Astrocyte of the hippocampus (primary cell): ENCODE data around the gene RAD50.

Experiments
- DNase-seq: peaks from one replicate; pipeline ENCODE4 v3.0.0; 2011; ENCODE audit warnings: low read depth, low spot score

RAD50 gene

DNA sequence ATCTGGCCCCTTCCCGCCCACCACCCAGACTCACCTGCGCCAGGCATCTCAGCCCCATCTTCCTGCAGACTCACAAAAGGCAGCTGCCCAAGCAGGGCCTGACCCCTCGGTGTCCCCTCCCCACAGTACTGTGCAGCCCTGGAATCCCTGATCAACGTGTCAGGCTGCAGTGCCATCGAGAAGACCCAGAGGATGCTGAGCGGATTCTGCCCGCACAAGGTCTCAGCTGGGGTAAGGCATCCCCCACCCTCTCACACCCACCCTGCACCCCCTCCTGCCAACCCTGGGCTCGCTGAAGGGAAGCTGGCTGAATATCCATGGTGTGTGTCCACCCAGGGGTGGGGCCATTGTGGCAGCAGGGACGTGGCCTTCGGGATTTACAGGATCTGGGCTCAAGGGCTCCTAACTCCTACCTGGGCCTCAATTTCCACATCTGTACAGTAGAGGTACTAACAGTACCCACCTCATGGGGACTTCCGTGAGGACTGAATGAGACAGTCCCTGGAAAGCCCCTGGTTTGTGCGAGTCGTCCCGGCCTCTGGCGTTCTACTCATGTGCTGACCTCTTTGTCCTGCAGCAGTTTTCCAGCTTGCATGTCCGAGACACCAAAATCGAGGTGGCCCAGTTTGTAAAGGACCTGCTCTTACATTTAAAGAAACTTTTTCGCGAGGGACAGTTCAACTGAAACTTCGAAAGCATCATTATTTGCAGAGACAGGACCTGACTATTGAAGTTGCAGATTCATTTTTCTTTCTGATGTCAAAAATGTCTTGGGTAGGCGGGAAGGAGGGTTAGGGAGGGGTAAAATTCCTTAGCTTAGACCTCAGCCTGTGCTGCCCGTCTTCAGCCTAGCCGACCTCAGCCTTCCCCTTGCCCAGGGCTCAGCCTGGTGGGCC lies 103.1 kb downstream of the RAD50 start:
- no peak for DNase-seq

DNA sequence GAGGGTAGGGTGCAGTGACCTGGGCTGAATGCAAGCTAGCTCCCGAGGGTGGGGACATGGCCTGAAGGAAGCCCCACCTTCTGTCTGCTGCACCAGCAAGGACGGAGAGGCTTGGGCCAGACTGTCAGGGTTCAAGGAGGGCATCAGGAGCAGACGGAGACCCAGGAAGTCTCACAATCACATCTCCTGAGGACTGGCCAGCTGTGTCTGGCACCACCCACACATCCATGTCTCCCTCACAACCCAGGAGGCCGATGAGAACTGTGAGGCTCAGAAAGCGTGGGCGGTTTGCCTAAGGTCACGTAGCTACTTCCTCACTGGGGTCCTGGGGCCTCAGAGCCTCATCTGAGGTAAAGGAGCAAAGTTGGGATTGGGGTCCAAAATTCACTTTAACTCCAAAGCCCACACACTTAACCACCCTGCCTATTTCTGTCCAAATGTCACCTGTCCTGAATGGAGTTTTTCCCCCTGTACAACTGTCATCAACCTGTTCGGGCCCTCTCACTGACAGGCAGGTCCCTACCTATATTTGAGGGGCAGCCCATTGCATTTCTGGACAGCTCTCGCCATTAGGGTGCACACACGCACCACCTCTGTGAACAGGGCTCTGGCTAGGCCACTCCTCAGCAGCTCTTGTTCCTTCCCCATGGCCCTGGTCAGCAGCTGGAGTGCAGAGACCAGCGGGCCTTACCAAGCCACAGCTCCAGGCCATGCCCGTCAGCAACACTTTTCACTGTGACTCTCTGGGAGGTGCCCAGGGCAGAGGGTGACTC lies 104.6 kb downstream of the RAD50 start:
- no peak for DNase-seq

DNA sequence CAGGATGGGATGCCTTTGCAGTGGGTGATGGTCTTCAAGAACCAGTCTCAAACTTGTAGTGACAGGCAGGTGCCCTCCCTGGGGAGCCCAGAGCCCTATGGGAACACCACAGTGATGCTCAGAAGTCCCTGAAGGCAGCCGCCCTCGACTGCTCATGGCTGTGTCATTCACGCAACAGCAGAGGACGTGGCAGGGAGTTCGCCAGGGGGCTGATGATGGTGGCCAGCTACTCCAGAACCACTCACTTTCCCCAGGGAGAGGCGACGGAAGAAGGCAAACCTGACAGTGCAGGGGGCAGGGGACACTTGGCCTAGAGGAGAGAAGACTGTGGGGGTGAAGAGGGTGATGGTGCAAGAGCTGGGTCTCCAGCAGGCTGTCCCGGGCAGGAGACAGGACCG lies 105.2 kb downstream of the RAD50 start:
- DNase-seq, result no peak

DNA sequence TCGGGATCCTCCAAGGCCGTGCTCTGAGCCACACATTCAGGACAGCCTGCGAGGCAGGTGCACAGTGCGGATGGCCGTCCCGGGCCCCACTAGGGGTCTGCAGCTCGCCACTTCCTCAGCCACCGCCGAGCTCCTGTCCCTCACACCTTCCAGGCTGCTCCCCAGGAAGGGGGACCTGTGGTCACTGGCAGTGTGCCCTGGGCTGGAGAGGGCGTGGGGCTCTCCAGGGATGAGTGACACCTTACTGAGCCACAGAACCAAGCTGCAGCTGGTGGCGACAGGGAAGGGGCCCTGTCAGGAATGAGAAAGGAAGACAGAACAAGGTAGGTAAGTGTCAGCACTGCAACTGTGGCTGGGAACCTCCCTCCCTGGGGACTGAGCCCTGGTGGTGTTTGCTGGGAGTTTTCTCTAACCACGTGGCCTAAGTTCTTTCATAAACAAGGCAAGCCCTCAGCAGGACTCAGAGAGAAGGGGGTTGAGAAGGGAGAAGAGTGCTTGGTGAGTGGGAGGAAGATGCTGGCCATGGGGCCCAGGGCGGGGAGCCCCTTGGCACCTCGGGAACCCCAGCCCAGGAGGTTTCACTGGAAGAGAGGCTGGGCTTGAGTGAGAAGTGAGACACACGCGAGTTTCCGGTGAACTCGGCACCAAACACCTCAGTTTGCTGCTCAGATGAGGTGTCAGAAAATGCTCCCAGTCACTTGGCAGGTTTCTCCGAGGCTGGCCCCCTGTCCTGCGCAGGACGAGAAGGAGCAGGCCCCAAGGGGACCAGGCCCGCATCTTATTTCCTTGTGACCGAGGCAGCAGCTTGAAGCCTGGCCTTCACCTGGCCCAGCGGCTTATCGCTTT lies 106.4 kb downstream of the RAD50 start:
- no peak for DNase-seq

DNA sequence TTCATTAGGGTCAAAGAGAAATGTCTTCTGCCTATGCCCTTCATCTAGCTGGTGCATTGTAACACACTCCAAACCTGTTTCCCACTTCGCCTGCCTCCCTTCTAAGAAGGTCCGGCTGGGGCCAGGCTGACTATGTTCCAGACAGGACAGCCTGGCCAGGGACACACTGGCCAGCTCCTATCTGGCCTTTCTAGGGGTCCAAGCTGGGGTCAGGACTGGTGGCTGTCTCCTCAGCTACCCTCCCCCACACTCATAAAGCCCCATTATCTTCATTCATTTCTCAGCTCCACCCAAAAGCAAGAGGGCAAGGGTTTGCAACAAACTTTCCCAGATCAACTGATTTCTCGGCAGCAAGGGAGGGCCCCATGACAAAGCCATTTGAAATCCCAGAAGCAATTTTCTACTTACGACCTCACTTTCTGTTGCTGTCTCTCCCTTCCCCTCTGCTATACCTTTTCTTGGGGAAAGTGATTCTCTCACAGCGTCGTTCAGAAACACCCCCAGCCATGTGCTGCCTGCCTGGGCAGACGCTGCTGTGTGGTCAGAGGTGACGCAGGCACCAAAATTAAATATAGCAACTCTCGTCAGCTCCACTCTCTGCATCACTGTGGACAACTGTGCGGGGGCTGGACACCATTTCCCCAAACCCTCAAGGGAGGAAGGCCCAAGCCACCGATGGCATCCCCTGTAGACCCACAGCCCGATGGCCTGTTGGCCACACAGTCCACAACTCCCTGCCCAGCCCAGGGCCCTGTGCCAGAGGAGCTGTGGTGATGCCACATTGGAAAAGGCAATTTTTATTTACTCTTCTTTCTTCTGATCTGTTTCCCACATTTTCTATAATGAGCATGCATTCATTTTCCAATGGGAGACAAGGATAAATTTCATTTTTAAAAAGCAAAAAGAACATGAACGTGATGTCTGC lies 107.3 kb downstream of the RAD50 start:
- DNase-seq, result no peak

DNA sequence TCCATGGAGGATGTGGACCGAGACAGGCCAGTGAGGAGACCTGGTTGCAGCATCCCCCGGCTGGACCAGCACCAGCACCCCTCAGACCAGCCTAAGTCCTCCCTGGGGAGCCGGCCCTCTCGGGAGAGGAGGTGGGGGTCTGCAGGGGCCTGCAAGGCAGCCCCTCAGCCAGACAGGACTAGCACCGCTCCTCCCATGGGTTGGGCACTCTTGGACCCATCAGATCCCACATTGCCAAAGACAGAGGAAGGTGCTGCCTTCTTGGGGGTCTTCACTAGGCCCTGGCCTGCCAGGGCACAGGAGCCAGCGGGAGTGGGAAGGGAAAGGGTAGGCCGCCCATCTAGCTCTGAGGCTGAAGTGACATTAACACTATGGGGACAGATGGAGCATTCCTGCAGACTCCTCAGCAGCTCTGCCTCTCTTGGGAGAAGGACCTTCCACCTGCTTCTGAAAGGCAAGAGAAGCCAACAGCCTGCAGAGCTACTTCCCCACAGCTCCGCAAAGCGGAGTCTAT lies 108.0 kb downstream of the RAD50 start:
- no peak for DNase-seq

DNA sequence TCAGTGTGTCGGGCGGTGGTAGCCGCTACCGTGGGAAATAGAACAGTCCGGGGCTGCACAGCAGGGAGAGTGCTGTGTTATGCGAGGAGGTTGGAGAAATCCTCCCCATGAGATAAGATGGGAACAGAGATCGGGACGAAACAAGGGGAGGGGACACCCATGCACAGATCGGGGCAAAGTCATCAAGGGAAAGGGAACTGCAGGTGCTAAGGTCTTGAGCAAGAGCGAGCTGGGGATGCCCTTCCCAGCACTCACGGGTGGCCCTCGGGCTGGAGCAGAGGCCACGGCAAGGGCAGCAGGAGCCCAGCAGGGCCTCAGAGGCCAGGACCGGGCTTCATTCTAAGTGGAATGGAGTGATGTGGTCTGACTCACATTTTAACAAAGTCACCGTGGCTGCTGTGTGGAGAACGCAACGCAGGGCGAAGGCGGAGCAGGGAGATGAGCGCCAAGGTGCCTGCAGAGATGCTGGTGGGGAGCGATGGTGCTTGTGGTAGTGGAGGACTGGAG lies 108.8 kb downstream of the RAD50 start:
- DNase-seq, result no peak

DNA sequence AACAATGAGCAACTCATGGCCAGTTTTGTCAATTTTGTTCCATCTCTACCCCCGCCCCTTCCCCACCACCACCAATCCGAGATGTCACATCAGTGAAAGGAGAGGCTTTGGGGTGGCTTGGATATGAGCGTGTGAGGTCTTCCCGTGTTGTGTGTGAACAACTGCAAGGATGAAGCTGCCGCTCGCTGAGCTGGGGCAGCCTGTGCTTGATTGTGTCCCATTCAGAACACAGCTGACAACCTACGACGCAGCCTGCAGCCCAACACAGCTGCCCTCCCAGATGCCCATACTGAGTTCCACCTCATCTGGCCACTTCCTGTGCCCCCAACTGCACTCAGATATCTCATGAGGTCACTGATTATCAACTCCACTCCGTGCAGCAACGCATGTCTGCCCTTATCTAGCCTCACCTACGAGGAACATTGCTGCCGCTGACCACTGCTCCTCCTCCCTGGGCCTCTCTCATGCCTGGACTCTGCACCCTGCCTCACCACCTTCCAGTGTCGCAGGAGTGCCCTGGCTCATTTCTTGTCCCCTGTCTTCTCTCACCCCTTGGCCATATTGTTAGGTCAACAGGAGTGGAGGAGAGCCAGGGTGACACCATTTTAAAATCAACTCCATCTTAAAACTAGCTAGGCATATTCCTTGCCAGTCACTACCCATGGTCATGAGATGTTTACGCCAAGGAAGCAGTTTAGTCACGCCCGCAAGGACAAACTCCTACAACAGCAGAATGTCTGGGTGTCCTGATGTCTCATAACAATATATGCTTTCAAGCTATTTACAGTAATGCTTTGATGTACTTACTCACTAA lies 109.7 kb downstream of the RAD50 start:
- no peak for DNase-seq

DNA sequence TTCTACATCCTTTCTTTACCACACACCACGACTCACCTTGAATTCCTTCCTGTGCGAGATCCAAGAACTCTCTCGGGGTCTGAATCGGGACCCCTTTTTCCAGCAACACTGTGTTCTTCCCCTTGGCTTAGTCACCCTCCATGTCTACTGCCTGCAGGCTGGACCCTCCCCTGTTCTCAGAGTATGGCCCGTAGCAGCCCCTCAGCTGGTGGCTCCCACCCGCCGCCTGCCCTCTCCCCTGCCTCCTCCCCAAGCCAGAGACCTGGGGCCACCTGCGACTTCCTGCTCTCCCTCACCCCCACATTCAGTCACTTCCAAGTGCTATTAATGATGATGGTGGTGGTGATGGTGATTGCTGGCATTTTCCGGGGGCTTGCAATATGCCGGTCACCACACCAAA lies 110.5 kb downstream of the RAD50 start:
- no peak for DNase-seq

DNA sequence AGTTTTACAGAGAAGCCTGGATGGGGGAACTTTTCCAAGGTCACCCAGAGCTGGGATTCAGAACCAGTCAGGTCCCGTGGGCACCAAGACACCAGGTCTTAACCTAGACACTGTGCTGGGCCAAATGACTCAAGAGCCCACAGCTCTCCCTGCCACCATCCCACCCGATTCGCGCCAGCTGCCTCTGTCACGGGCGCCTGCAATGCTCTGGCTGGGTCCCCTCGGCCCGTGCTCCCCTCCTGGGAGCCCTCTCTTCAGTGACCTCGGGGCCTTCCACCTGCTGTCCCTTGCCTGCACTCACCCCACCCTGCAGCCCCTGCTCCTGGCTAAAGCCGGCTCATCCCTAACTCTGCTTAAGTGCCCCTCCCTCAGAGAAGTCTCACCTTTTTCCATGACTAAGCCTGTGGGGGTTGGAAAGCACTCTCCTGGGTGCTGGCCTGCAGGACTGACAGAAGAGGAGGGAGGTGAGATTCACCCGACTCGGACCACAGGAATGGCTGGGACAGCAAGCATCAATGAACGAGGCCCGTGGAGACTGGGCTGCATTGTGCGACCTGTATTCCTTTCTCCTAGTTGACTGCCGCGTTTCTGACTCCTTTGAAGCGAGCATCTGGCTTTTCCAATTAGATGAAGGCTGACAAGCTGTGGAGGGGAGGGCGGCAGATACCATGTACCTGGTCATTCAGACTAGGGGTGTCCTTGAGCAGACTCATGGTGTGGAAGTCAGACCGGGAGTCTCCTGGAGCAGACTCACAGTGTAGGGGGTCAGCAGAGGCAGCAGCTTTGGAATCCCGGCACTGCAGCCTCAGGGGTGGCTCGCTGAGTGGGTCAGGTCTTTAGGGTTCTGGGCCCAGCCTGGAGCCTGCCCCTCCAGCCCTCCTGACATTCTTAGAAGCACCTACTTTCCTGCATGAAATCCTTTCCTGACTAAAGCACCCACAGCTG lies 111.3 kb downstream of the RAD50 start:
- no peak for DNase-seq

DNA sequence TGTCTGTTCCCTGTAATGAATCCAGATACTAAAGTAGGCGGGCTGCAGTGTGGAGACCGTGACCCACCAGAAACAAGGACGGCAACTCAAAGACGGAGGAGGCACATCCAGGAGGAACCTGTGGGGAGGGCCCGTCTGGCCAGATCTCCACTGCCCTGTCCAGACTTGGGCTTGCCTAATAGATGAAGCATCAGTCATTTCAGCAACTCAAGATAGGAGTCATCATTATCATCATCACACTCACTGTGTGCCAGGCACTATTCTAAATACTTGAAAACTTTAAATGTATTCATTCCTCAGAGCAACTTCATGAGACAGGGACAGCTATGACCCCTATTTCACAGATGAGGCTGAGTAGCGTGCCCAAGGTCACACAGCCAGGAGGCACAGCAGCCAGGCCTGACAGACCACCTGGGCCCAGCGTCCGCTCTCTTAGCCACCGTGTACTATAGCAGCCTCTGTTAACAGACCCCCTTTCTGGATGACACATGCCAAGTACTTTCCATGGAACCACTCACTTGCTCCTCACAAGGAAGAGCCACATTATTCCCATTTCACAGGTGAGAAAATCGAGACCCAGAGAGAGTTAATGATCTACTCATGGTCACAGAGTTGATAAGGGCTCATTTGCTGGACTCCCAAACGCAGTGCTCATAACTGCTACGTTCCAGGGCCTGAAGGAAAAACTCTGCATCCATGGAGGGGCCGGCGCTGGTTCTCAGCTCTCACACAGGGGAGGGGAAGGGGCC lies 112.1 kb downstream of the RAD50 start:
- DNase-seq, result no peak

DNA sequence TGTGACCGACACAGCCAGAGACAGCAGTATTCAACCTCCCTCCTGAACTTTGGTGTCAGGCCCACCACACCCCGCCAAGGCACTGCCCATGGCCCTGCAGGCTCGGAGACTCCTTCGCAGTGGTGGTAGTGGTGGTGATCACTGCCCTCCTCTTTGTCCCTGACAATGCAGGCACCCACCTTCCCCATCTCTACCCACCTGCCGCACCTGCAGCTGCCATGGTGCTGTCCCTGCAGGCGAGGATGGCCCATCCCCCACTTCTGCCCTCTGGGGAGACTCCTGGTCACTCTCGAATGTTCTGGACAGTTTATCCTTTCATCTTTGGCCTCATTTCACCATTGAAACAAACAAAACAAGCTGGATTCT lies 112.7 kb downstream of the RAD50 start:
- no peak for DNase-seq

DNA sequence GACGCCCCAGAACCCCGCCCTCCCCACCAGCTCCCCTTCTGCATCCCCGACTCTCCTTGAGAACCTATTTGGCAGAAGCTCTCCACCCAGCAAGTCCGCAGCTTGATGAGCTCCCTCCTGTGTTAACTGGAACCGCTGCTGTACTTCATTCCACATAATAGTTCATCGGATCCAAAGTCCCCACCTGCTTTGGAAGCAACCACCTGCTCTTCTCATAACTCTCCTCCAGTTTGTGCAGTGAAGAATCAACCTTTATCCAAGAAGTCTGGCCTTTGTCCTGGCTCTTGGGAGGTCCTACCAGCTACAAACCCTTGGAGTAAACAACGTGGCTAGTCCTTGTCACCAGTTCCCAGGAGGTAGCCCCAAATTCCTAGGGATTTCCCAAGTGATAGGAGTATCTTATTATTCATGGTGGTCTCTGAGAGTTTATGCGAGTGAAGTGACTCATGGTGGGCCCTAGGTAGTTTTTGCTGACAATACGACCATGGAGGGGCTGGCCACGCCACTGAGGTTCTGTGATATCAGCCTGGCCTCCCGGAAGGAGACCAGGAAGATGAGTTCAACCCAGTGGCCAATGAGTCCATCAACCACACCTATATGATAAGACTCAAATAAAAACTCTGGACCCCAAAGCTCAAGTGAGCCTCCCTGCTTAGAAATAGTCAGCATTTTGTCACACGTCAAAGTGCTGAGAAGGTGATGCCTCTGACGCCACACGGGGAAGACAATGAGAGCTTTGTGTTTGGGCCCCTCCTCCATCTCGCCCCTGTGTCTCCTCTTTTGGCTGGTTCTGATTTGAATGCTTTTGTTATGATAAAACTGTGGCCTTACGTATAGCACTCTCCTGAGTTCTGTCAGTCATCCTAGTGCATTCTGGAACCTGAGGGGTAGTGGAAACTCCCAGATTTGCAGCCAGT lies 113.4 kb downstream of the RAD50 start:
- DNase-seq, result no peak

DNA sequence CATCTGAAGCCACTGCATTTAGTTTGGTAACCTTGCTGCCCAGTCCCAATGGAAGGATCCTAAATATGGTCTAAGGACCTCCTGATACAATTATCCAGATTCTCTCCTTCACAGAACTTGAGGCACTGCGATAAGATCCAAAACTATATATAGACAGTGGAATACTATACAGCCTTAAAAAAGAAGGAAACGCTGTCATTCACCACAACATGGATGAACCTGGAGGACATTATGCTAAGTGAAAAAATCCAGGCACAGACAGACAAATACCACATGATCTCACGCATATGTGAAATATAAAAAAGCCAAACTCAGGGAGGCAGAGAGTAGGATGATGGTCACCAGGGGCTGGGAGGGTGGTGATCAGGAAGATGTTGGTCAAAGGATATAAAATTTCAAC lies 114.2 kb downstream of the RAD50 start:
- no peak for DNase-seq

DNA sequence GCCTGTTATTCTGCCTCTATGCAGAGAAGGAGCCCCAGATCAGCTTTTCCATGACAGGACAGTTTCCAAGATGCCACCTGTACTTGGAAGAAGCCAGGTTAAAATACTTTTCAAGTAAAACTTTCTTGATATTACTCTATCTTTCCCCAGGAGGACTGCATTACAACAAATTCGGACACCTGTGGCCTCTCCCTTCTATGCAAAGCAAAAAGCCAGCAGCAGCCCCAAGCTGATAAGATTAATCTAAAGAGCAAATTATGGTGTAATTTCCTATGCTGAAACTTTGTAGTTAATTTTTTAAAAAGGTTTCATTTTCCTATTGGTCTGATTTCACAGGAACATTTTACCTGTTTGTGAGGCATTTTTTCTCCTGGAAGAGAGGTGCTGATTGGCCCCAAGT lies 116.7 kb downstream of the RAD50 start:
- no peak for DNase-seq

DNA sequence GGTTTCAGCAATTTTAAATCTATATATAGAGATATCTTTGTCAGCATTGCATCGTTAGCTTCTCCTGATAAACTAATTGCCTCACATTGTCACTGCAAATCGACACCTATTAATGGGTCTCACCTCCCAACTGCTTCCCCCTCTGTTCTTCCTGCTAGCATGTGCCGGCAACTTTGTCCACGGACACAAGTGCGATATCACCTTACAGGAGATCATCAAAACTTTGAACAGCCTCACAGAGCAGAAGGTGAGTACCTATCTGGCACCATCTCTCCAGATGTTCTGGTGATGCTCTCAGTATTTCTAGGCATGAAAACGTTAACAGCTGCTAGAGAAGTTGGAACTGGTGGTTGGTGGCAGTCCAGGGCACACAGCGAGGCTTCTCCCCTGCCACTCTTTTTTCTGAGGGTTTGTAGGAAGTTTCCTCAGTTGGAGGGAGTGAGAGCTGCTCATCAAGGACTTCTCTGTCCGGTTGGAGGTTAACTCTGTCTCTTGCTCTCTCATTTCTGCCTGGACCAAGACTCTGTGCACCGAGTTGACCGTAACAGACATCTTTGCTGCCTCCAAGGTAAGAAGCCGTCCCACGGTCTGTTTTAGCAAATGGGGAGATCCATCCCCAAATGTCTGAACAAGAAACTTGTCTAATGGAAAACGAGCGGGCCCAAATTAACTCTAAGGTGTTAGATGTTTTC lies 117.3 kb downstream of the RAD50 start, which contains the start of gene IL4:
IL4 (plus strand) TSS at position 51 of the 692 bp plus-strand sequence; CDS start at position 113, 62 bp downstream.
- DNase-seq, result no peak
